Upper lobe of right lung (tissue), 1 donor: ENCODE results near the gene KLHL28. TPM values are rescaled to one million over a fixed set of nuclear protein-coding genes. Genes with fewer than 3 reads are reported as not detected.

Experiments
- ATAC-seq: fragments of 200-7000 bp; cut with Tn5 transposase; one replicate; pipeline ENCODE4 v1.9.1; 2020; ENCODE audit warnings: mild to moderate bottlenecking, moderate library complexity
- DNase-seq: peaks from one replicate; pipeline ENCODE4 v3.0.0-alpha.2; 2020
- H3K27ac ChIP-seq: fragments of 200-600 bp; one replicate; pipeline ENCODE4 v1.8.0; 2022
- H3K27me3 ChIP-seq: fragments of 200-600 bp; one replicate; pipeline ENCODE4 v1.8.0; 2022; ENCODE audit warnings: mild to moderate bottlenecking
- H3K36me3 ChIP-seq: fragments of 200-600 bp; one replicate; pipeline ENCODE4 v1.8.0; 2022
- H3K4me1 ChIP-seq: fragments of 200-600 bp; one replicate; pipeline ENCODE4 v1.8.0; 2022
- H3K4me3 ChIP-seq: fragments of 200-600 bp; one replicate; pipeline ENCODE4 v1.8.0; 2022; ENCODE audit warnings: mild to moderate bottlenecking
- H3K9me3 ChIP-seq: fragments of 200-600 bp; one replicate; pipeline ENCODE4 v1.8.0; 2022
- CTCF ChIP-seq: fragments of 200-600 bp; IDR thresholded peaks from one replicate; pipeline ENCODE4 v1.8.0; 2022; ENCODE audit warnings: antibody characterized with exemption
- intact Hi-C: fragments of 100-400 bp; cut with DNase I; formaldehyde crosslinking; loops from one replicate; pipeline ENCODE4 v1.11.0; 2022
- total RNA-seq: library from RNA; stranded (reverse); fragmentation: NEBNext Ultra II Directional; extraction: Animal tissue kit (Norgen Biotek cat#: 25700); gene quantifications from one replicate; pipeline ENCODE4 v1.2.1, GENCODE V29; 2021
- donor health status: DM: no; HTN: yes; CAD: no; lungs with severe emphysema.

The KLHL28 gene
- total RNA-seq, 1 donor from 2014 or later = 12.4 TPM

- H3K4me1 ChIP-seq = peaks cover 42% of the 10 kb centered on the region
- peak overlapping the region; percentile 79 for H3K4me3 ChIP-seq
- no peak for ATAC-seq
- H3K27ac ChIP-seq = no peak overlapping the region
- TF ChIP-seq CTCF = no peak
- DNase-seq = no peak
- H3K27me3 ChIP-seq = no peaks in the 10 kb centered on the region
- no peaks in the 10 kb centered on the region for H3K9me3 ChIP-seq
- intact Hi-C loops = no loop called here
- H3K36me3 ChIP-seq = no peaks in the 10 kb centered on the region
Observed at GRCh38 chr14:44963775-44964380, 2.1 kb upstream of the KLHL28 start.

GRCh38 chr14:44963044-44963528 is 1.3 kb upstream of the KLHL28 start:
- Histone ChIP-seq H3K4me1 (peaks cover 50% of the 10 kb centered on the region), H3K9me3 (no peaks in the 10 kb centered on the region), H3K4me3 (peak overlapping the region; percentile 79), H3K27me3 (no peaks in the 10 kb centered on the region), H3K27ac (peak overlapping the region; percentile 95), H3K36me3 (no peaks in the 10 kb centered on the region)
- DNase-seq (no peak), ATAC-seq (no peak)
- intact Hi-C loops = no loop called here
- TF ChIP-seq CTCF = no peak

DNA sequence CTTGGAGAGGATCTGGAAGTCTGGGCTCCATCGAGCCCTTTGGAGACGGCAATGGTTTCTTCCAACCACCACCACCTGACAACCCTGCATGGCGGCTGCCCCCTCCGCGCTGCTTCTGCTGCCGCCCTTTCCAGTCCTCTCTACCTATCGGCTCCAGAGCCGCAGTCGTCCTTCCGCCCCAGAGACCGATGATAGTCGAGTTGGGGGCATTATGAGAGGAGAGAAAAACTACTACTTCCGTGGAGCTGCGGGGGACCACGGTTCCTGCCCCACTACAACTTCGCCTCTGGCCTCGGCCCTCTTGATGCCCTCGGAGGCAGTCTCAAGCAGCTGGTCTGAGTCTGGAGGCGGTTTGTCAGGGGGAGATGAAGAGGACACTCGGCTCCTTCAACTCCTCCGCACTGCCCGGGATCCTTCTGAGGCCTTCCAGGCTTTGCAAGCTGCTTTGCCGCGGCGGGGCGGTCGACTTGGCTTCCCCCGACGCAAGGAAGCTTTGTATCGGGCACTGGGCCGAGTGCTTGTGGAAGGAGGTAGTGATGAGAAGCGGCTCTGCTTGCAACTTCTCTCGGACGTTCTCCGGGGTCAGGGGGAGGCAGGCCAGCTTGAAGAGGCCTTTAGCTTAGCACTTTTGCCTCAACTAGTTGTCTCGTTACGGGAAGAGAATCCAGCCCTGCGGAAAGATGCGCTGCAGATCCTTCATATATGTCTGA is 742 bp upstream of the KLHL28 start:
- H3K27me3 ChIP-seq = no peaks in the 10 kb centered on the region
- DNase-seq = peak; percentile 74
- no peaks in the 10 kb centered on the region for H3K36me3 ChIP-seq
- no peak for TF ChIP-seq CTCF
- H3K4me1 ChIP-seq = peaks cover 55% of the 10 kb centered on the region
- peak; percentile 53 for ATAC-seq
- H3K27ac ChIP-seq = peak overlapping the region; percentile 95
- H3K9me3 ChIP-seq = no peaks in the 10 kb centered on the region
- intact Hi-C loops = no loop called here
- peak overlapping the region; percentile 79 for H3K4me3 ChIP-seq

DNA sequence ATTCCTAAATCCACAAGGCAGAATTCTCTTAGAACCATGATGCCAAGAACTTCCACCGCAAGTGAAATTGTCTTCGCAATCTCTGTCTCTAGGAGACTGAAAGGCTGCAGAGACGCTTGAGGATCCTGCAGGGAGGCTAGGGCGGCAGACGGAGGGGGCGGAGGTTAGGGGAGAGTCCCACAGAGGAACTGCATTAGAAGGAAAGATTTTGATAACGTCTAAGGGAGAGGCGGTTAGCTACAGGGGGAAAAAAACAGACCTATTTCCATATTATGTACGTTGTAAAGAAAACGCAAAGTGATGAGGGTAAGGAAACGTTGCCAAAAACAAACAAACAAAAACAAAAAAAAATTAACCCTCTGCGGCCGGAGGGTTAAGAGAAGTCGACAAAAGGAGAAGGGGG is 595 bp downstream of the KLHL28 start:
- Histone ChIP-seq H3K9me3 (no peaks in the 10 kb centered on the region), H3K4me1 (peaks cover 44% of the 10 kb centered on the region), H3K36me3 (no peaks in the 10 kb centered on the region), H3K27me3 (no peaks in the 10 kb centered on the region), H3K4me3 (peak overlapping the region; percentile 79), H3K27ac (peak overlapping the region; percentile 95)
- DNase-seq (peak; percentile 80), ATAC-seq (peak; percentile 61)
- intact Hi-C loops = no loop called here
- no peak for TF ChIP-seq CTCF

GRCh38 chr14:44960646-44961045 is 1.1 kb downstream of the KLHL28 start:
- no peaks in the 10 kb centered on the region for H3K27me3 ChIP-seq
- peaks cover 43% of the 10 kb centered on the region for H3K4me1 ChIP-seq
- H3K36me3 ChIP-seq = no peaks in the 10 kb centered on the region
- intact Hi-C loops = no loop called here
- no peak for ATAC-seq
- no peaks in the 10 kb centered on the region for H3K9me3 ChIP-seq
- peak overlapping the region; percentile 95 for H3K27ac ChIP-seq
- no peak for TF ChIP-seq CTCF
- H3K4me3 ChIP-seq = peak overlapping the region; percentile 79
- DNase-seq = no peak
